ENCODE data around the gene GJA3.
A peak's percentile ranks its signal among the peaks of the same experiment; 100 is the strongest.

Gene GJA3

GRCh38 chr13:20181188-20181587, 20.3 kb upstream of the GJA3 start:
- no peak for TF ChIP-seq CTCF (conservative IDR thresholded peaks at IDR 0.05; ENCODE audit: control insufficient read depth, insufficient read depth, low read depth, low read length)
- DNase-seq (ENCODE audit: low read depth): no peak
- no peak overlapping the region for H3K4me3 ChIP-seq (ENCODE audit: control insufficient read depth, low read depth, low read length)

GRCh38 chr13:20178156-20178555, 17.3 kb upstream of the GJA3 start:
- DNase-seq (ENCODE audit: low read depth): no peak

DNA sequence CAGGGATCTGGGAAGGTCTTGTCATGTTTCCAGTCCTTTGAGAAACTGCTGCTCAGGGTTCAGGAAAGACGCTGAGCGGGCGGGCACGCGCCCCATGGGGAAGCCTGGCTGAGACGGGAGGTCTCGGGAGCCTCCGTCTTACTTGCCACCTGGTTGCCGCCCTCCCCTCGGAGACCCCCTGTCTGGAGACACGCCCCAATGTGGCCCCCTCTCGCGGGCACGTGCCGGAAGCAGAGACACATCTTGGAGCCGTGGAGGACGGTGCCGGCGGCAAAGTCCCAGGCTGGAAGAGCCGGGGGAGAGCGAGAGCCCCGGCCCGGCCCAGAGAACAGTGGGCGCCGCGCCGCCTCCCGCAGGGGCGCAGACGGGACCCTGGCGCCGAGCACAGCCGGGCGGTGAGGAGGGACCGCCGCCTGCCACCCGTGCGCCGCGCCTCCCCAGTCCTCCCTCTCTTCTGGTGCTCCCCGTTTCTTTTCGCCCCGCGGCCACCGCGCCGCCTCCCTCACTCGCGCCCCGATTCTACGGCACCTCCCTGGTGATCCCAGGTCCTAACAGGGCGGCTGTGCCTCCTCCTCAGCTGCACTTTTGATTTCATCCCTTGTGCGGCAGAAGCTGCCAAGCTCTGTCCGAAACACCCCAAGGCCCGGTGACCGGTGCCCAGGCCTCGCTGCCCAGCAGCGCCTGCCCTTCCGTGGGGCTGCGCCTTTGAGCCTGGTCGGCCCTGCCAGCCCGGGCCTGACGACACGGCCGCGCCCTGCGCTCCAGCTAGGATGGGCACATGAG, 16.4 kb upstream of the GJA3 start:
- TF ChIP-seq CTCF (conservative IDR thresholded peaks at IDR 0.05; ENCODE audit: control insufficient read depth, insufficient read depth, low read depth, low read length): no peak
- no peak overlapping the region for H3K4me3 ChIP-seq (ENCODE audit: control insufficient read depth, low read depth, low read length)
- DNase-seq (ENCODE audit: low read depth): no peak

More at GRCh38 chr13:20178156-20178555, 17.3 kb upstream of the GJA3 start:
- no peak for TF ChIP-seq CTCF (conservative IDR thresholded peaks at IDR 0.05; ENCODE audit: control insufficient read depth, insufficient read depth, low read depth, low read length)
- no peak overlapping the region for H3K4me3 ChIP-seq (ENCODE audit: control insufficient read depth, low read depth, low read length)

- TF ChIP-seq CTCF (conservative IDR thresholded peaks at IDR 0.05; ENCODE audit: control insufficient read depth, insufficient read depth, low read depth, low read length): no peak
- DNase-seq (ENCODE audit: low read depth): no peak
- H3K4me3 ChIP-seq (ENCODE audit: control insufficient read depth, low read depth, low read length): no peak overlapping the region
Measured at GRCh38 chr13:20175907-20176652, 15.2 kb upstream of the GJA3 start.

- DNase-seq (ENCODE audit: low read depth): no peak
- no peak overlapping the region for H3K4me3 ChIP-seq (ENCODE audit: control insufficient read depth, low read depth, low read length)
- no peak for TF ChIP-seq CTCF (conservative IDR thresholded peaks at IDR 0.05; ENCODE audit: control insufficient read depth, insufficient read depth, low read depth, low read length)
Measured at GRCh38 chr13:20175406-20175794, 14.5 kb upstream of the GJA3 start.

DNA sequence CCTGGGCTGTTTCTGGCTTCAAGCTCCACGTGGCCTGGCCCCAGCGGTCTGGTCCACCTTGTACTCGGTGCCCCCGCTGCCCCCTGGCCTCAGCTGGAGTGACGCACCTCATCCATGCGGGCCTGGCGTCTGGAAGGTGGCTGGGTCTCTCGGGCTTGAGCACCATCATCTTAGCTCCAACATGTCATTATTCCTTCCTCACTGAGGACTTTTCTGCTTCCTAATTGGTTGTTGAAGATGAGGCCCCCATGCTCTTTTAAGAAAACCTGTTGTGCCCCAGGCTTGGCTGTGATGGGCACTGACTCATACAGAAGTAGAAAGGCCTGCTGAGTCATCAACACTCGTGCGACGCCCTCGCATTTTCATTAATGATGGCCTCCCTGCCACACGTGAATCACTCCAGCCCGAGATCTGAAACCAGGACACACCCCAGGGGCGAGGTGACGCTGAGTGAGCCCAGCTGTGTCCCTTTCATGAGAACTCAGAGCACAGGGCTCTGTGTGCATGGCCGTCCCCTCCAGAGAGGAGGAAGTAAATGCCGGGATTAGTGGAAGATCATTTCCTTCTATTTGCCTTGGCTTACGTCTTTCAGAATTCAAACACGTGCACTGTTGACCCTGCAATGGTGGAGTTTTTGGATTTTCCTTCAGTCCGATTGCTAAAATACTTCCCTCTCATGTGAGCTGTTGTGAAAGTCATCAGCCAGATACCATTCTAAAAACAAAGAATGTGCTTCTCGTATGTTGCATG, 14.0 kb upstream of the GJA3 start:
- no peak overlapping the region for H3K4me3 ChIP-seq (ENCODE audit: control insufficient read depth, low read depth, low read length)
- DNase-seq (ENCODE audit: low read depth): peak; percentile 98
- no peak for TF ChIP-seq CTCF (conservative IDR thresholded peaks at IDR 0.05; ENCODE audit: control insufficient read depth, insufficient read depth, low read depth, low read length)

All from fibroblast of mammary gland (primary cell).